H9 (cell line): ENCODE data around the gene ARPC1A. TPM values are rescaled to one million over a fixed set of nuclear protein-coding genes. Genes with fewer than 3 reads are reported as not detected.
"Not testable (repeated sequence)": the region's sequence is repeated elsewhere in the genome, so short reads cannot be mapped to it uniquely, and the experiment has no call there.

Experiments
- DNase-seq: peaks from one replicate; pipeline ENCODE4 v3.0.0-alpha.2; 2017
- H2AFZ ChIP-seq: one replicate; pipeline ENCODE4 v1.6.1; 2013; ENCODE audit warnings: mild to moderate bottlenecking, low read length, control low read depth, moderate library complexity
- H2AK5ac ChIP-seq: 2 replicates; pipeline ENCODE4 v1.6.1; 2013; ENCODE audit warnings: low read length, control low read depth, mixed read lengths; ENCODE audit not compliant: insufficient read length
- H2BK120ac ChIP-seq: one replicate; pipeline ENCODE4 v1.6.1; 2013; ENCODE audit warnings: low read depth, mild to moderate bottlenecking, low read length, control low read depth, inconsistent platforms; ENCODE audit not compliant: poor library complexity, severe bottlenecking
- H2BK12ac ChIP-seq: 2 replicates; pipeline ENCODE4 v1.6.1; 2013; ENCODE audit warnings: low read length, control low read depth, mixed read lengths, low read depth; ENCODE audit not compliant: insufficient read length
- H2BK15ac ChIP-seq: 2 replicates; pipeline ENCODE4 v1.6.1; 2013; ENCODE audit warnings: low read depth, low read length, control low read depth
- H2BK20ac ChIP-seq: one replicate; pipeline ENCODE4 v1.6.1; 2013; ENCODE audit warnings: low read depth, mild to moderate bottlenecking, low read length, control low read depth, inconsistent platforms; ENCODE audit not compliant: poor library complexity, severe bottlenecking
- H2BK5ac ChIP-seq: 2 replicates; pipeline ENCODE4 v1.6.1; 2013; ENCODE audit warnings: low read length, control low read depth, mixed read lengths; ENCODE audit not compliant: insufficient read length
- H3K14ac ChIP-seq: 2 replicates; pipeline ENCODE4 v1.6.1; 2013; ENCODE audit warnings: low read length, control low read depth; ENCODE audit not compliant: insufficient read depth
- H3K18ac ChIP-seq: 2 replicates; pipeline ENCODE4 v1.6.1; 2013; ENCODE audit warnings: low read depth, mild to moderate bottlenecking, mixed read lengths, low read length, control low read depth; ENCODE audit not compliant: insufficient read length
- H3K23ac ChIP-seq: 2 replicates; pipeline ENCODE4 v1.6.1; 2013; ENCODE audit warnings: low read length, control low read depth, mixed read lengths, low read depth; ENCODE audit not compliant: insufficient read length
- H3K23me2 ChIP-seq: 2 replicates; pipeline ENCODE4 v1.6.1; 2013; ENCODE audit warnings: low read depth, mild to moderate bottlenecking, mixed read lengths, low read length, control low read depth; ENCODE audit not compliant: insufficient read length, poor library complexity, severe bottlenecking
- H3K27ac ChIP-seq: 2 replicates; pipeline ENCODE4 v1.5.1; 2013; ENCODE audit warnings: low read length, control low read depth, mixed read lengths, low read depth; ENCODE audit not compliant: insufficient read length
- H3K27me3 ChIP-seq: 2 replicates; pipeline ENCODE4 v1.6.1; 2013; ENCODE audit warnings: low read length, control low read depth, inconsistent platforms; ENCODE audit not compliant: insufficient read depth
- H3K4ac ChIP-seq: 2 replicates; pipeline ENCODE4 v1.6.1; 2013; ENCODE audit warnings: low read depth, mild to moderate bottlenecking, control low read depth, inconsistent platforms, low read length, moderate library complexity
- H3K4me1 ChIP-seq: 2 replicates; pipeline ENCODE4 v1.6.1; 2013; ENCODE audit warnings: low read length, control low read depth, inconsistent platforms; ENCODE audit not compliant: insufficient read depth
- H3K4me2 ChIP-seq: 2 replicates; pipeline ENCODE4 v1.6.1; 2013; ENCODE audit warnings: low read length, control low read depth, mixed read lengths; ENCODE audit not compliant: insufficient read length, insufficient read depth
- H3K56ac ChIP-seq: 2 replicates; pipeline ENCODE4 v1.6.1; 2013; ENCODE audit warnings: low read depth, mild to moderate bottlenecking, mixed read lengths, low read length, control low read depth; ENCODE audit not compliant: insufficient read length
- H3K79me1 ChIP-seq: 2 replicates; pipeline ENCODE4 v1.6.1; 2013; ENCODE audit warnings: low read depth, mild to moderate bottlenecking, moderate library complexity, low read length, control low read depth, inconsistent platforms; ENCODE audit not compliant: insufficient read depth, poor library complexity, severe bottlenecking
- H3K79me2 ChIP-seq: 2 replicates; pipeline ENCODE4 v1.6.1; 2013; ENCODE audit warnings: low read length, control low read depth, inconsistent platforms; ENCODE audit not compliant: insufficient read depth
- H3K9ac ChIP-seq: 2 replicates; pipeline ENCODE4 v1.6.1; 2013; ENCODE audit warnings: low read length, control low read depth, mixed read lengths; ENCODE audit not compliant: insufficient read length; ENCODE audit errors: extremely low read depth
- H3K9me3 ChIP-seq: one replicate; pipeline ENCODE4 v1.6.1; 2013; ENCODE audit warnings: low read depth, low read length, inconsistent platforms; ENCODE audit not compliant: control insufficient read depth
- H3T11ph ChIP-seq: one replicate; pipeline ENCODE4 v1.6.1; 2013; ENCODE audit warnings: mild to moderate bottlenecking, low read length, control low read depth, inconsistent platforms
- H4K20me1 ChIP-seq: one replicate; pipeline ENCODE4 v1.6.1; 2013; ENCODE audit not compliant: control insufficient read depth, insufficient read length, insufficient read depth
- H4K5ac ChIP-seq: 2 replicates; pipeline ENCODE4 v1.6.1; 2013; ENCODE audit warnings: low read depth, mild to moderate bottlenecking, mixed read lengths, low read length, control low read depth; ENCODE audit not compliant: insufficient read length
- H4K8ac ChIP-seq: replicated peaks from 2 replicates; pipeline ENCODE4 v1.6.1; 2013; ENCODE audit warnings: low read length, control low read depth, mixed read lengths, low read depth; ENCODE audit not compliant: insufficient read length
- H4K91ac ChIP-seq: 2 replicates; pipeline ENCODE4 v1.6.1; 2013; ENCODE audit warnings: low read depth, mild to moderate bottlenecking, moderate library complexity, mixed read lengths, low read length, control low read depth; ENCODE audit not compliant: insufficient read length
- H3K27ac Mint-ChIP-seq, 3 experiments: 2 replicates in 2 of 3; 3 replicates in 1 of 3; pipeline ENCODE4 v1.8.0; 2020 to 2021; ENCODE audit warnings: mixed read lengths in 3 of 3, mild to moderate bottlenecking in 1 of 3, moderate library complexity in 1 of 3
- H3K27me3 Mint-ChIP-seq: 2 replicates; pipeline ENCODE4 v1.8.0; 2021; ENCODE audit warnings: low read depth, mild to moderate bottlenecking, moderate library complexity, mixed read lengths
- H3K36me3 Mint-ChIP-seq, 3 experiments: 2 replicates in 2 of 3; 3 replicates in 1 of 3; pipeline ENCODE4 v1.8.0; 2020 to 2021; ENCODE audit warnings: low read depth in 3 of 3, mixed read lengths in 3 of 3; ENCODE audit not compliant: insufficient read depth in 1 of 3
- H3K4me1 Mint-ChIP-seq, 2 experiments: 2 replicates each; pipeline ENCODE4 v1.8.0; 2020; ENCODE audit warnings: mixed read lengths in 2 of 2
- H3K4me3 Mint-ChIP-seq, 2 experiments: 2 replicates in 1 of 2; 3 replicates in 1 of 2; pipeline ENCODE4 v1.8.0; 2020 to 2021; ENCODE audit warnings: mild to moderate bottlenecking in 2 of 2, mixed read lengths in 2 of 2, moderate library complexity in 1 of 2
- H3K9me3 Mint-ChIP-seq, 2 experiments: 2 replicates in 1 of 2; 3 replicates in 1 of 2; pipeline ENCODE4 v1.8.0; 2020; ENCODE audit warnings: mild to moderate bottlenecking in 2 of 2, mixed read lengths in 2 of 2, moderate library complexity in 1 of 2
- CTCF ChIP-seq: fragments of 200-600 bp; sonication (generic); conservative IDR thresholded peaks from 3 replicates; pipeline ENCODE4 v1.8.0; 2021; ENCODE audit warnings: antibody characterized with exemption, mild to moderate bottlenecking
- WGBS: extraction: QIAGEN DNeasy Blood & Tissue Kit; methylation state at CpG from one replicate; pipeline ENCODE4 v1.1.7; 2013; ENCODE audit warnings: missing lambda C conversion rate, low lambda C conversion rate, mixed read lengths; ENCODE audit not compliant: insufficient read length; ENCODE audit errors: extremely low coverage; 5-methylcytosine and 5-hydroxymethylcytosine counted together
- total RNA-seq: library from RNA; stranded (reverse); gene quantifications from 2 replicates; pipeline ENCODE4 v1.2.1, GENCODE V29; 2021

The ARPC1A gene
- total RNA-seq, 1 experiment from 2014 or later, result 169 TPM

GRCh38 chr7:99357701-99358490 is 32.2 kb downstream of the ARPC1A start:
- Mint-ChIP-seq H3K27me3 (no peaks in the 10 kb centered on the region), H3K9me3 (no peaks in the 10 kb centered on the region), H3K36me3 (peaks cover 18 to 62% (median 45%) of the 10 kb centered on the region in 3 experiments; a peak in 6 of 7 replicates), H3K27ac (peak overlapping the region; percentile 5 to 79 (median 25); a peak in 3 of 7 replicates), H3K4me1 (peaks cover 3 to 6% of the 10 kb centered on the region in 2 experiments; a peak in 3 of 4 replicates), H3K4me3 (no peak overlapping the region)
- no peak overlapping the region for H2AFZ ChIP-seq
- H4K20me1 ChIP-seq, result no peaks in the 10 kb centered on the region
- H4K5ac ChIP-seq, result no peak overlapping the region
- H3K4ac ChIP-seq, result no peak overlapping the region
- H3K27me3 ChIP-seq, result no peaks in the 10 kb centered on the region
- H2BK20ac ChIP-seq, result no peak overlapping the region
- no peak overlapping the region for H3K27ac ChIP-seq
- H4K8ac ChIP-seq, result no peak overlapping the region
- H3K4me1 ChIP-seq, result no peaks in the 10 kb centered on the region
- no CpG with 5 or more reads among the region's 16 CpGs for WGBS
- no peak overlapping the region for H3T11ph ChIP-seq
- H3K79me2 ChIP-seq, result no peaks in the 10 kb centered on the region
- H3K79me1 ChIP-seq, result no peaks in the 10 kb centered on the region
- H3K9ac ChIP-seq, result no peak overlapping the region
- no peak for TF ChIP-seq CTCF
- no peak overlapping the region for H2BK12ac ChIP-seq
- no peak overlapping the region for H3K4me2 ChIP-seq
- no peak overlapping the region for H3K14ac ChIP-seq
- no peak overlapping the region for H3K18ac ChIP-seq
- H2AK5ac ChIP-seq, result no peak overlapping the region
- no peak overlapping the region for H2BK5ac ChIP-seq
- no peak overlapping the region for H2BK120ac ChIP-seq
- no peaks in the 10 kb centered on the region for H3K9me3 ChIP-seq
- no peak overlapping the region for H3K23ac ChIP-seq
- no peak for DNase-seq
- H4K91ac ChIP-seq, result no peak overlapping the region
- H3K23me2 ChIP-seq, result no peaks in the 10 kb centered on the region
- H2BK15ac ChIP-seq, result no peak overlapping the region
- no peak overlapping the region for H3K56ac ChIP-seq

- not testable (repeated sequence) for H3K27ac Mint-ChIP-seq, H3K4ac ChIP-seq, DNase-seq, H4K5ac ChIP-seq, H3K9me3 ChIP-seq, H3K79me1 ChIP-seq, H3K9me3 Mint-ChIP-seq, H3K23ac ChIP-seq, H4K91ac ChIP-seq, H3K27ac ChIP-seq, H3K18ac ChIP-seq, H3T11ph ChIP-seq, H3K4me1 Mint-ChIP-seq, H2AK5ac ChIP-seq, H2BK20ac ChIP-seq, H4K20me1 ChIP-seq, H2BK120ac ChIP-seq, H2BK12ac ChIP-seq, H3K4me2 ChIP-seq, H2BK15ac ChIP-seq, H3K9ac ChIP-seq, H2AFZ ChIP-seq, H3K56ac ChIP-seq, H3K27me3 Mint-ChIP-seq, H3K4me3 Mint-ChIP-seq, H3K14ac ChIP-seq, H3K79me2 ChIP-seq, H2BK5ac ChIP-seq, H3K23me2 ChIP-seq, H3K27me3 ChIP-seq, H3K4me1 ChIP-seq, H4K8ac ChIP-seq
- no CpG with 5 or more reads among the region's 15 CpGs for WGBS
- H3K36me3 Mint-ChIP-seq, result peaks cover 18 to 67% (median 51%) of the 10 kb centered on the region in 3 experiments; a peak in 6 of 7 replicates
Observed at GRCh38 chr7:99358521-99358920, 32.8 kb downstream of the ARPC1A start.
